ENCODE measurements around the gene TAF1L.
A peak's percentile ranks its signal among the peaks of the same experiment; 100 is the strongest.
"Not testable (repeated sequence)": the region's sequence is repeated elsewhere in the genome, so short reads cannot be mapped to it uniquely, and the experiment has no call there.

Gene TAF1L

GRCh38 chr9:32635362-32635761 is at the start of gene TAF1L:
TAF1L (minus strand) TSS chr9:32635669; CDS start chr9:32635579, 90 bp downstream.
- DNase-seq, result no peak

- no peak for DNase-seq
Observed at GRCh38 chr9:32681751-32682150, 46.3 kb upstream of the TAF1L start.

GRCh38 chr9:32677931-32678330 is 42.5 kb upstream of the TAF1L start:
- DNase-seq, result no peak

GRCh38 chr9:32672469-32672868 is 37.0 kb upstream of the TAF1L start:
- no peak for DNase-seq

GRCh38 chr9:32671333-32671732 is 35.9 kb upstream of the TAF1L start:
- no peak for DNase-seq

GRCh38 chr9:32665101-32665500 is 29.6 kb upstream of the TAF1L start:
- no peak for DNase-seq

GRCh38 chr9:32663741-32664140 is 28.3 kb upstream of the TAF1L start:
- no peak for DNase-seq

- DNase-seq, result no peak
Observed at GRCh38 chr9:32647671-32648070, 12.2 kb upstream of the TAF1L start.

GRCh38 chr9:32644698-32645097 is 9.2 kb upstream of the TAF1L start:
- DNase-seq, result no peak

- DNase-seq, result not testable (repeated sequence)
Observed at GRCh38 chr9:32633151-32633550, 2.3 kb downstream of the TAF1L start.

GRCh38 chr9:32631991-32632390 is 3.5 kb downstream of the TAF1L start:
- no peak for DNase-seq

GRCh38 chr9:32627394-32627954 is 8.0 kb downstream of the TAF1L start:
- peak; percentile 58 to 76 for DNase-seq

- no peak for DNase-seq
Observed at GRCh38 chr9:32625320-32625719, 10.1 kb downstream of the TAF1L start.

- DNase-seq, result no peak
Observed at GRCh38 chr9:32622948-32623347, 12.5 kb downstream of the TAF1L start.

GRCh38 chr9:32618261-32618660 is 17.2 kb downstream of the TAF1L start:
- DNase-seq, result no peak

- DNase-seq, result no peak
Observed at GRCh38 chr9:32606811-32607210, 28.7 kb downstream of the TAF1L start.

- no peak for DNase-seq
Observed at GRCh38 chr9:32603914-32604852, 31.3 kb downstream of the TAF1L start.

GRCh38 chr9:32599021-32599420 is 36.4 kb downstream of the TAF1L start:
- DNase-seq, result not testable (repeated sequence)

GRCh38 chr9:32596936-32597335 is 38.5 kb downstream of the TAF1L start:
- no peak for DNase-seq

GRCh38 chr9:32596096-32596865 is 39.2 kb downstream of the TAF1L start:
- no peak for DNase-seq

- DNase-seq, result no peak
Observed at GRCh38 chr9:32590898-32591297, 44.6 kb downstream of the TAF1L start.

- DNase-seq, result no peak
Observed at GRCh38 chr9:32590476-32590875, 45.0 kb downstream of the TAF1L start.

- DNase-seq, result peak; percentile 33 to 69
Observed at GRCh38 chr9:32589083-32589723, 46.3 kb downstream of the TAF1L start.

Measured in NCI-H526 (cell line).